BLaER1 (cell line): ENCODE data around the gene TMEM239.

Experiments used
- H3K27ac ChIP-seq: shearing (Covaris generic); formaldehyde crosslinking; 2 replicates; pipeline ENCODE4 v1.8.1; 2022
- H3K27me3 ChIP-seq: shearing (Covaris generic); formaldehyde crosslinking; 2 replicates; pipeline ENCODE4 v1.8.1; 2022
- H3K36me3 ChIP-seq: shearing (Covaris generic); formaldehyde crosslinking; 2 replicates; pipeline ENCODE4 v1.8.1; 2022
- H3K4me1 ChIP-seq: shearing (Covaris generic); formaldehyde crosslinking; 2 replicates; pipeline ENCODE4 v1.8.1; 2022
- H3K4me2 ChIP-seq: shearing (Covaris generic); formaldehyde crosslinking; 2 replicates; pipeline ENCODE4 v1.8.1; 2022
- H3K4me3 ChIP-seq: shearing (Covaris generic); formaldehyde crosslinking; 2 replicates; pipeline ENCODE4 v1.8.1; 2022
- H3K9ac ChIP-seq: shearing (Covaris generic); formaldehyde crosslinking; 2 replicates; pipeline ENCODE4 v1.8.1; 2022
- H3K9me3 ChIP-seq: shearing (Covaris generic); formaldehyde crosslinking; 2 replicates; pipeline ENCODE4 v1.8.1; 2022
- H4K20me1 ChIP-seq: shearing (Covaris generic); formaldehyde crosslinking; 2 replicates; pipeline ENCODE4 v1.8.1; 2022
- Cebpa-rat ChIP-seq: shearing (Covaris generic); IDR thresholded peaks from 2 replicates; pipeline ENCODE4 v1.8.1; 2022

TMEM239 gene

GRCh38 chr20:2799271-2799670 is 16.9 kb upstream of the TMEM239 start:
- H3K4me2 ChIP-seq = peak overlapping the region; percentile 99
- TF ChIP-seq Cebpa-rat = no peak
- H3K4me3 ChIP-seq = peak overlapping the region; percentile 95
- peaks cover 45% of the 10 kb centered on the region for H4K20me1 ChIP-seq
- peaks cover 46% of the 10 kb centered on the region for H3K36me3 ChIP-seq
- no peaks in the 10 kb centered on the region for H3K9me3 ChIP-seq
- peak overlapping the region; percentile 95 for H3K9ac ChIP-seq
- H3K27me3 ChIP-seq = peaks cover 8% of the 10 kb centered on the region
- peaks cover 38% of the 10 kb centered on the region for H3K4me1 ChIP-seq
- H3K27ac ChIP-seq = peak overlapping the region; percentile 96

DNA sequence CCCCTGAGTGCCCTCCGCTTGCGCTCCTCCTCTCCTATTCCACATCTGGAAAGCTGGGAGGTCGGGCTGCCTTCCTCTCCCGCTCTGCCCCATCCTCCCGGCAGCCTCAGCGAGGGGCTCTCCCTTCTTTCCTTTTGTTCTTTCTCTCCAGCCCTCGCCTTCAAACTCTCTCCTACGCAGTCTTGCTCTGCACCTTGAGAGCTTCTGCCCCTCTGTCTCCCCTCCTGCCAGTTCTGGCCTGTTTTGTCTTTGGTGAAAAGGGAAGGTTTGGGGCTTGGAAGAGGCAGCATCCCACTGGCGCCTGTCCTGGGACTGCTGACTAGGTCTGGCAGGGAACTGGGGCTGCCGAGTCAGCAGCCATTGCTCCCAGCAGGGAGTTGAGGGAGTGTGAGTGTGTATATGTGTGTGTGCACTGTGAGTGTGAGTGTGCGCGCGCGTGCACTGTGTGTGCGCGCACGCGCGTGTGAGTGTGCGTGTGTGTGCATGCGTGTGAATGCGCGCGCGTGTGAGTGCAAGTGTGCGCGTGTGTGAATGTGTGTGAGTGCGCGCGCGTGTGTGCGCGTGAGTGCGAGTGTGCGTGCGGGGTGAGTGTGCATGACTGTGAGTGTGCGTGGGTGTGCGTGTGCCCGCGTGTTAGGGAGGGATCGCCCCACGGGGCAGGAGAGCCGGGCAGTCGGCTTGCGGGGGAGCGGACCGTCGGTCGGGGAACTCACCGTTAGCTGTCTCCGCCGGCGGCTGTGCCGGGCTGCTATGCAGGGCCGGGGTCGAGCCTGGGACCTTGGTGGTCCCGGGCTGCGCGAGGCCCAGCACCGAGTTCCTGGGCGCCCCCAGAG is 16.3 kb upstream of the TMEM239 start:
- peak overlapping the region; percentile 99 for H3K4me2 ChIP-seq
- H3K9ac ChIP-seq = peak overlapping the region; percentile 95

DNA sequence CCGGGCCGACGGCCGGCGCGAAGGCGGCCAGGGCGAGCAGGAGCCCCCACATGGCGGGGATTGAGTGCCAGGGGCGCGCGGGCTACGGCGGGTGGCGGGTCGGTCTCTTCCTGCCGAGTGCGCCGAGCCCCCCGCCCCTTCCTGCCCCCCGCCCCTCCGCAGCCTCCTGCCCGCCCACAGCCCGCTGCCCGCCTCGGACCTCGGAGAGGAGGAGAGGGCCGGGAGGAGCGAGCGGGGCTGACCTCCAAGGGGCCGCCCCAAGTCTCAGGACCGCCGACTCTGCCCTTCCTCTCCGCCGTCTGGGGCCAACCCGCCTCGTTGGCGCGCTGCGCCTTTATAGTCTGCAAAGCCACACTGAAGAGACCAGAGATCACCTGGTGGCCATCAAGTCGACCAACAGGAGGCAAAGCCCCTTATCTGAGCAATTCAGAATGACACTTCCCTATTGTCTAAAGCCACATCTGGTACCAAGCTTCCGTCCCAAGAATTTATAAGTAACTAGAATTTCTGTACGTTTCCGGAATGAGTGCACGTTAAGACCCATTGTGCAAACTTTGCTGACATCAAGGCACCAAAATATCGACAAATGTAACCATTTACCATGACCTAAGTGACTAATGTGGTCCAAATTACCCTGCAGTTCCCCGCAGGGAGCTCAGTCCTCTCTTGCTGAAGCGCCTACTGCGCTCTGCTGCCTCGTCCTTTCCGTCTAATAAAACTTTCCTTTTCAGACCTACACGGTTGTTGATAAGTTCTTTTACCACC is 15.5 kb upstream of the TMEM239 start, which contains the start of gene CPXM1:
CPXM1 (minus strand) TSS at position 107 of the 765 bp plus-strand sequence; CDS start at position 52, 55 bp downstream.
- H3K27ac ChIP-seq = peak within 1 kb of the TSS; percentile 96
- H3K9me3 ChIP-seq = no peaks in the 10 kb centered on the region
- H3K4me1 ChIP-seq = peaks cover 38% of the 10 kb centered on the region
- H3K27me3 ChIP-seq = peaks cover 21% of the 10 kb centered on the region
- no peak for TF ChIP-seq Cebpa-rat
- H3K4me2 ChIP-seq = peak within 1 kb of the TSS; percentile 99
- H4K20me1 ChIP-seq = peaks cover 31% of the 10 kb centered on the region
- peak within 1 kb of the TSS; percentile 95 for H3K4me3 ChIP-seq
- peak within 1 kb of the TSS; percentile 95 for H3K9ac ChIP-seq
- H3K36me3 ChIP-seq = peaks cover 32% of the 10 kb centered on the region

More for the DNA sequence above, 16.3 kb upstream of the TMEM239 start:
- peaks cover 38% of the 10 kb centered on the region for H3K4me1 ChIP-seq
- H4K20me1 ChIP-seq = peaks cover 39% of the 10 kb centered on the region
- no peak for TF ChIP-seq Cebpa-rat
- H3K4me3 ChIP-seq = peak overlapping the region; percentile 95
- H3K36me3 ChIP-seq = peaks cover 40% of the 10 kb centered on the region
- H3K27me3 ChIP-seq = peaks cover 14% of the 10 kb centered on the region
- H3K27ac ChIP-seq = peak overlapping the region; percentile 96
- H3K9me3 ChIP-seq = no peaks in the 10 kb centered on the region

- Histone ChIP-seq H3K4me3 (peak overlapping the region; percentile 95), H3K9ac (peak overlapping the region; percentile 95), H3K27me3 (peaks cover 27% of the 10 kb centered on the region), H3K4me1 (peaks cover 38% of the 10 kb centered on the region), H3K27ac (peak overlapping the region; percentile 96), H4K20me1 (peaks cover 25% of the 10 kb centered on the region), H3K9me3 (no peaks in the 10 kb centered on the region), H3K36me3 (peaks cover 26% of the 10 kb centered on the region), H3K4me2 (peak overlapping the region; percentile 99)
- no peak for TF ChIP-seq Cebpa-rat
Observed at GRCh38 chr20:2801286-2801728, 14.9 kb upstream of the TMEM239 start.

GRCh38 chr20:2804041-2804828 is 11.9 kb upstream of the TMEM239 start:
- H3K9ac ChIP-seq = no peak overlapping the region
- H3K9me3 ChIP-seq = no peaks in the 10 kb centered on the region
- peaks cover 28% of the 10 kb centered on the region for H3K27me3 ChIP-seq
- H3K36me3 ChIP-seq = no peaks in the 10 kb centered on the region
- no peak overlapping the region for H3K4me2 ChIP-seq
- no peaks in the 10 kb centered on the region for H4K20me1 ChIP-seq
- H3K4me3 ChIP-seq = no peak overlapping the region
- peaks cover 15% of the 10 kb centered on the region for H3K4me1 ChIP-seq
- no peak for TF ChIP-seq Cebpa-rat
- no peak overlapping the region for H3K27ac ChIP-seq

- Histone ChIP-seq H3K4me1 (peaks cover 18% of the 10 kb centered on the region), H3K27me3 (peaks cover 28% of the 10 kb centered on the region), H3K27ac (no peak overlapping the region), H3K4me2 (no peak overlapping the region), H3K4me3 (no peak overlapping the region), H3K9me3 (no peaks in the 10 kb centered on the region), H3K9ac (no peak overlapping the region), H4K20me1 (no peaks in the 10 kb centered on the region), H3K36me3 (no peaks in the 10 kb centered on the region)
- no peak for TF ChIP-seq Cebpa-rat
Observed at GRCh38 chr20:2804852-2805688, 11.1 kb upstream of the TMEM239 start.

DNA sequence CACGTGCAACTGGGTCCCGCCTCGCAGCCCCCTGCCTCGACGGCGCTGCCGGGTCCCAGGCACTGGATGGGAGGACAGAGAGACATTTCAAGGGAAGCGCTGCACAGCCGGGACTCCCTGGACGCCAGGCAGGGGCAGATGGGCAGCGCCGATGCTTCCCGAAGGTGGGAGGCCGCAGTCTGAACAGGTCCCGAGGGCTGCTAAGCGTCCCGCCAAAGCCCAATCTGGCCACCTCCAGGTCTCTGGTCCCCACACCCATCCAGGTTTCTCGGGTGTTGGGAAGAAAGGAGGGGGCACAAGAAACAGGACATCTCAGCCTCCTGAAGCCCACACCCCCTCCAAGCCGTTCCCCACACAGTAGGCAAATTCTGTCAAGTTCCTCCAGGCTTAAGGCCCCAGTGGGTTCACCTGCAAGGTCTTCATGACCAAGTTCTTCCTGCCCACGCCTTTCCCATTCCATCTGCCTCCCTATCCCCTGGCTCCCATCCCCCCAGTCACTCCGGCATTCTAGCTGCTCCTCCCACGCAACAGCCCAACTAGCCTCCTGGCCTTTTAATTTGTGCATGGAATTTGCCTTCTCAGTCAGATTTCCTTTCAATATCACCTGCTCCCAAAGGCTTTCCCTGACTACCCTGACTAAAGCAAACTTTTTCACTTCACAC is 10.3 kb upstream of the TMEM239 start:
- no peaks in the 10 kb centered on the region for H3K9me3 ChIP-seq
- no peak overlapping the region for H3K27ac ChIP-seq
- no peaks in the 10 kb centered on the region for H3K36me3 ChIP-seq
- H3K4me1 ChIP-seq = peaks cover 17% of the 10 kb centered on the region
- peaks cover 28% of the 10 kb centered on the region for H3K27me3 ChIP-seq
- no peak overlapping the region for H3K4me2 ChIP-seq
- no peak overlapping the region for H3K4me3 ChIP-seq
- no peaks in the 10 kb centered on the region for H4K20me1 ChIP-seq
- TF ChIP-seq Cebpa-rat = no peak
- no peak overlapping the region for H3K9ac ChIP-seq

- Histone ChIP-seq H3K9me3 (no peaks in the 10 kb centered on the region), H3K4me3 (no peak overlapping the region), H3K4me1 (peaks cover 12% of the 10 kb centered on the region), H3K27me3 (peaks cover 28% of the 10 kb centered on the region), H4K20me1 (no peaks in the 10 kb centered on the region), H3K9ac (no peak overlapping the region), H3K27ac (no peak overlapping the region), H3K36me3 (no peaks in the 10 kb centered on the region), H3K4me2 (no peak overlapping the region)
- TF ChIP-seq Cebpa-rat = no peak
Observed at GRCh38 chr20:2806351-2806701, 9.8 kb upstream of the TMEM239 start.
